ENCODE results near the gene ADAMTS17. TPM values are rescaled to one million over a fixed set of nuclear protein-coding genes. Genes with fewer than 3 reads are reported as not detected.

ADAMTS17 gene
- total RNA-seq, 1 donor from 2014 or later, result 3.4 TPM

GRCh38 chr15:100007609-100008008, 334.2 kb downstream of the ADAMTS17 start:
- DNase-seq (ENCODE audit: low spot score), result no peak
- Mint-ChIP-seq H3K9me3 (ENCODE audit: low read depth) (peaks cover 6% of the 10 kb centered on the region), H3K36me3 (ENCODE audit: low read depth) (no peaks in the 10 kb centered on the region), H3K27me3 (ENCODE audit: low read depth) (peaks cover 4% of the 10 kb centered on the region), H3K27ac (ENCODE audit: unreplicated experiment) (no peak overlapping the region), H3K4me1 (ENCODE audit: low read depth) (no peaks in the 10 kb centered on the region), H3K4me3 (ENCODE audit: unreplicated experiment) (no peak overlapping the region)
- no peak for TF ChIP-seq CTCF (IDR thresholded peaks at IDR 0.05)

- Mint-ChIP-seq H3K27me3 (ENCODE audit: low read depth) (peaks cover 4% of the 10 kb centered on the region), H3K4me1 (ENCODE audit: low read depth) (no peaks in the 10 kb centered on the region), H3K36me3 (ENCODE audit: low read depth) (no peaks in the 10 kb centered on the region), H3K27ac (ENCODE audit: unreplicated experiment) (no peak overlapping the region), H3K9me3 (ENCODE audit: low read depth) (no peaks in the 10 kb centered on the region), H3K4me3 (ENCODE audit: unreplicated experiment) (no peak overlapping the region)
- TF ChIP-seq CTCF (IDR thresholded peaks at IDR 0.05), result no peak
- DNase-seq (ENCODE audit: low spot score), result no peak
Observed at GRCh38 chr15:100005715-100006114, 336.1 kb downstream of the ADAMTS17 start.

DNA sequence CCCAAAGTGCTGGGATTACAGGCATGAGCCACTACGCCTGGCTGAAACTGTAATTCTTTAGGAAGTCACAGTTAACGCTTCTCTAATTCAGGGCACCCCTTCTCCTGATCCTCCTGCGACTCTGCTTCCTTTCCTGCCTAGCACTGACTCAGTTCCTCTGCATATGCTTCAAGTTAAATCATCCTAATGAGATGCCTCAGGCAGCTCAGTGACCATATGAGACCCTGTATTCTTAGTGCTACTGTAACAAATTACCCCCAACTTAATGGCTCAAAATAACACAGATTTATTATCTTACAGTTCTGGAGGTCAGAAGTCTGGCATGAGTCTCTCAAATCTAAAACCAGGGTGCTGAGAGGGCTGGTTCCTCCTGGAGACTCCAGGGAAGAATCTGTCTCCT, 336.8 kb downstream of the ADAMTS17 start:
- Mint-ChIP-seq H3K27me3 (ENCODE audit: low read depth) (peaks cover 4% of the 10 kb centered on the region), H3K4me1 (ENCODE audit: low read depth) (no peaks in the 10 kb centered on the region), H3K9me3 (ENCODE audit: low read depth) (no peaks in the 10 kb centered on the region), H3K4me3 (ENCODE audit: unreplicated experiment) (no peak overlapping the region), H3K36me3 (ENCODE audit: low read depth) (no peaks in the 10 kb centered on the region), H3K27ac (ENCODE audit: unreplicated experiment) (no peak overlapping the region)
- TF ChIP-seq CTCF (IDR thresholded peaks at IDR 0.05), result no peak
- DNase-seq (ENCODE audit: low spot score), result no peak

DNA sequence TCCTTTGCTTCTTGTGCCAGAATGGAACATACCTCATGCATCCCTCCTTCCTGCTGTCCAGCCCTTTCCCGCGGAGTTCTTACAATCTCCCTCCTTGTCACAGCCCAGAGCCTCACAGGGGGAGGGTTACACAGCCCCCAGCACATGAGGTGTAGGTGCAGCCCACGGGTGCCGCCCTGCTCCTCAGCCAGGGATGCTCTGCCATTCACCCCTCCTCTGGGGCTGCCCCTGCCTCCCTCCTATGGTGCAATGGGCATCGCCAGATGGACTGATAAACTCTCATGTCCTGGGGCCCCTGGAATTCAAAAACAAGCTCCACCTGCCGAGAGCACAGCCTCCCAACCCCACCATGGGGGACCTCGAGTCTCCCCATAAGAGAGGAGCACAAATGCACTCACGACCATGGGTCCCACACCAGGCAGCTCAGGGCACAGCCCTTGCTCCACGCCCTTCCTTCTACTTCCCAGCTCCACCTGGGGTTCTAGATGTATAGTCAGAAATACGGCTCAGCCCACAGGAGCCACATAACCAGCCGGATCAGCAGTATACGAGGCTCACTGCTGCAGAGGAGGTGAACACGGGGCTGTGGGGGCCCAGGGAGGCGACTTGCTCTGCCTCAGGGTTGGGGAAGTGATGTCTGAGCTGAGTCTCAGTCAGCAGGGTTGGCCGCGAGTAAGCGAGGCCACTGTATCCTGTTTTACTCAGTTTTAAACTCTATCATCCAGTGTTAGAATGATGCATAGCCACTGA, 338.8 kb downstream of the ADAMTS17 start:
- no peak overlapping the region for H3K27ac Mint-ChIP-seq (ENCODE audit: unreplicated experiment)
- no peak overlapping the region for H3K4me3 Mint-ChIP-seq (ENCODE audit: unreplicated experiment)
- peaks cover 4% of the 10 kb centered on the region for H3K27me3 Mint-ChIP-seq (ENCODE audit: low read depth)
- no peak for TF ChIP-seq CTCF (IDR thresholded peaks at IDR 0.05)
- DNase-seq (ENCODE audit: low spot score), result peak; percentile 60
- no peaks in the 10 kb centered on the region for H3K4me1 Mint-ChIP-seq (ENCODE audit: low read depth)
- no peaks in the 10 kb centered on the region for H3K36me3 Mint-ChIP-seq (ENCODE audit: low read depth)
- H3K9me3 Mint-ChIP-seq (ENCODE audit: low read depth), result no peaks in the 10 kb centered on the region

- Mint-ChIP-seq H3K4me1 (ENCODE audit: low read depth) (no peaks in the 10 kb centered on the region), H3K36me3 (ENCODE audit: low read depth) (no peaks in the 10 kb centered on the region), H3K9me3 (ENCODE audit: low read depth) (no peaks in the 10 kb centered on the region), H3K4me3 (ENCODE audit: unreplicated experiment) (no peak overlapping the region), H3K27me3 (ENCODE audit: low read depth) (peaks cover 4% of the 10 kb centered on the region), H3K27ac (ENCODE audit: unreplicated experiment) (no peak overlapping the region)
- DNase-seq (ENCODE audit: low spot score), result peak; percentile 54
- TF ChIP-seq CTCF (IDR thresholded peaks at IDR 0.05), result no peak
Observed at GRCh38 chr15:100002086-100002620, 339.6 kb downstream of the ADAMTS17 start.
